ENCODE results near the gene MYO18A. TPM values are rescaled to one million over a fixed set of nuclear protein-coding genes. Genes with fewer than 3 reads are reported as not detected.
"Not testable (repeated sequence)": the region's sequence is repeated elsewhere in the genome, so short reads cannot be mapped to it uniquely, and the experiment has no call there.

The MYO18A gene
- total RNA-seq, 4 donors from 2014 or later = 46.7 to 82.7 (median 64.6) TPM

DNA sequence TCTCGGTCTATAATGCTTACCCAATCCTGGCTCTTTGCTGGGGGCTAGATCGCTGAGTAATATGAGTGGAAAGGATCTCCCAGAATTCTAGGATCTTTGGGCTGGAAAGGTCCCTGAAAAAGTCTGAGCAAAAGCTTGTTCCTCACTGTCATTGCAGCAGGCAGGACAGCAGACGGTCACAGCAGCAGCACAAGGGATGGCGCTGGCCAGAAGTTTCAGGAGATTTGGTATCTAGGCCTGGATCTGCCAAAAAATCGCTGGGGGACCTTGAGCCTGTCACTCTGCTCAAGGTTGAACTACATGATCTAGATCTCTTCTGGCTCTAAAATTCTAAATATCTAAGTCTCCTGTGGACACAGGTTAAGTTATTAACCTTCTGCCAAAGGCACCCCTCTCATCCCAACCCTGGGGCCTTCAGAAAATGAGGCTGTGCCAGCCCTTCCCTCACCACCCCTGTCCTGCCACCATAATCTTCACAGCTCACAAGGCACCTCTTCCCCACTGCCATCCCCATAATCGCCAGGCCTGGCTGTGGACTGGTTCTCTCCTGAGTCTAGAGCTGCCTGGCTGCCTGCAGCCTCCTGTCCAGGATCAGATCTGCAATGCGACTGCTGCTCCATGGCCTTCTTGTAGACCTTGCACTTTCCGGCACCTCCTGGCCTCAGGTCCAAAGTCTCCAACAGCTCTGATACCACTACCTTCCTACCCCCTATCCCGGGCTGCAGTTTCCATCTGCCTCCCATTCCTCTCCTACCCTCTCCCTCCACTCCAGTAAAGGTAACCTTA lies 10.2 kb downstream of the MYO18A start:
- Histone ChIP-seq H3K9me3 (no peaks in the 10 kb centered on the region), H3K4me1 (peaks cover 0 to 13% (median 7%) of the 10 kb centered on the region in 4 donors), H3K36me3 (peaks cover 11 to 24% (median 17%) of the 10 kb centered on the region in 4 donors), H3K27ac (replicated peaks in 1 of 4) (no peak overlapping the region), H3K27me3 (no peaks in the 10 kb centered on the region), H3K4me3 (no peak overlapping the region)
- TF ChIP-seq POLR2AphosphoS5 (IDR thresholded peaks at IDR 0.05) = no peak
- no peak for TF ChIP-seq EP300 (IDR thresholded peaks at IDR 0.05)
- TF ChIP-seq POLR2A (IDR thresholded peaks at IDR 0.05; ENCODE audit: low read depth) = no peak
- TF ChIP-seq, protein P1, sequence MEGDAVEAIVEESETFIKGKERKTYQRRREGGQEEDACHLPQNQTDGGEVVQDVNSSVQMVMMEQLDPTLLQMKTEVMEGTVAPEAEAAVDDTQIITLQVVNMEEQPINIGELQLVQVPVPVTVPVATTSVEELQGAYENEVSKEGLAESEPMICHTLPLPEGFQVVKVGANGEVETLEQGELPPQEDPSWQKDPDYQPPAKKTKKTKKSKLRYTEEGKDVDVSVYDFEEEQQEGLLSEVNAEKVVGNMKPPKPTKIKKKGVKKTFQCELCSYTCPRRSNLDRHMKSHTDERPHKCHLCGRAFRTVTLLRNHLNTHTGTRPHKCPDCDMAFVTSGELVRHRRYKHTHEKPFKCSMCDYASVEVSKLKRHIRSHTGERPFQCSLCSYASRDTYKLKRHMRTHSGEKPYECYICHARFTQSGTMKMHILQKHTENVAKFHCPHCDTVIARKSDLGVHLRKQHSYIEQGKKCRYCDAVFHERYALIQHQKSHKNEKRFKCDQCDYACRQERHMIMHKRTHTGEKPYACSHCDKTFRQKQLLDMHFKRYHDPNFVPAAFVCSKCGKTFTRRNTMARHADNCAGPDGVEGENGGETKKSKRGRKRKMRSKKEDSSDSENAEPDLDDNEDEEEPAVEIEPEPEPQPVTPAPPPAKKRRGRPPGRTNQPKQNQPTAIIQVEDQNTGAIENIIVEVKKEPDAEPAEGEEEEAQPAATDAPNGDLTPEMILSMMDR (IDR thresholded peaks at IDR 0.05) = no peak
- intact Hi-C loops (cut with DNase I) = no loop called here
- 94% methylated on average over 9 of the region's 9 CpGs for WGBS
- no peak for DNase-seq (ENCODE audit: extremely low spot score)

DNA sequence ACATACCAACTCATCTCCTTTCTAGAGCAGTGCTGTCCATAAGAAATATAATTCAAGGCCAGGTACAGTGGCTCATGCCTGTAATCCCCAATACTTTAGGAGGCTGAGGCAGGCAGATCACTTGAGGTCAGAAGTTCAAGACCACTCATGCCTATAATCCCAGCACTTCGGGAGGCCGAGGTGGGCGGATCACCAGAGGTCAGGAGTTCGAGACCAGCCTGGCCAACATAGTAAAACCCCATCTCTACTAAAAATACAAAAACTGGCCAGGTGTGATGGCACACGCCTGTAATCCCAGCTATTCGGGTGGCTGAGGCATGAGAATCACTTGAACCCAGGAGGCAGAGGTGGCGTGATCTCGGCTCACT lies 11.5 kb downstream of the MYO18A start:
- WGBS = 92% methylated on average over 6 of the region's 8 CpGs
- Histone ChIP-seq H3K4me1 (peaks cover 2 to 20% (median 15%) of the 10 kb centered on the region in 4 donors), H3K36me3 (peaks cover 11 to 29% (median 17%) of the 10 kb centered on the region in 4 donors)
- H3K9me3 ChIP-seq; intact Hi-C loops (cut with DNase I); H3K4me3 ChIP-seq; H3K27me3 ChIP-seq; DNase-seq (ENCODE audit: extremely low spot score); H3K27ac ChIP-seq (replicated peaks in 1 of 4): not testable (repeated sequence)

DNA sequence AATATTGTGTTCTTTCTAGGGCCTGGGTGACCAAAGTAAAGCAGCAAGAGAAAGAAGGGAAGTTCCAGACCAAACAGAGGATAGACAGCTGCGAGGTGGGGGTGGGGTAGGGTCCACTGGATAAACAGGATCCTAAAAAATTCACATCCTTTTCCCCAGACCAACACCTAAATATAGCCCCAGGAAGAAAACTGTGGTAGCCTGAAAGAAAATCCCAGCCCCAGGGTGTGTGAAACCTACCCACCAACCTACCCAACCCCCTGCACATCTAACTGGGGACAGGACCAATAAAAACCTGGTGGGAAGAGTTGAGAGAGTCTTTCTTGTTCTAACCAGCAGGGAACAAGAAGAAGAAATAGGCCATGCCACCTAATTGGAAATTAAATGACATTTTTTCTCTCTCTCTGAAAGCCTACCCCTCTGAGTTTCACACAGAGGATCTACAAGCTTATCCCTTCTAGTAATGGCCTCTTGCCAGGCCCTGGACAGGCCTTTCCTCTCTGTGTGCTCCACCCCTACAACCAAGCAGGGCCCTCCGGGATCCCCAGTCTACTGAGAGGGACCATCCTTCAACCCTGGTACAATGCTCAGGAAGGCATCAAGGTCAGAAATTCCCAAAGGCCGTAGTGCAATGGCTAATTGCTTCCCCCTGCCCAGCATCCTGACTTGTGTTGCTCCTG lies 12.0 kb downstream of the MYO18A start:
- no peak overlapping the region for H3K4me3 ChIP-seq
- intact Hi-C loops (cut with DNase I) = no loop called here
- no peaks in the 10 kb centered on the region for H3K27me3 ChIP-seq
- TF ChIP-seq, protein P1 (IDR thresholded peaks at IDR 0.05) = no peak
- no peak for TF ChIP-seq POLR2AphosphoS5 (IDR thresholded peaks at IDR 0.05)
- TF ChIP-seq POLR2A (IDR thresholded peaks at IDR 0.05; ENCODE audit: low read depth) = no peak
- TF ChIP-seq EP300 (IDR thresholded peaks at IDR 0.05) = no peak
- H3K9me3 ChIP-seq = no peaks in the 10 kb centered on the region
- WGBS = 84% methylated on average over 3 of the region's 3 CpGs
- H3K4me1 ChIP-seq = peaks cover 7 to 25% (median 20%) of the 10 kb centered on the region in 4 donors
- peaks cover 11 to 26% (median 17%) of the 10 kb centered on the region in 4 donors for H3K36me3 ChIP-seq
- no peak for DNase-seq (ENCODE audit: extremely low spot score)
- H3K27ac ChIP-seq (replicated peaks in 1 of 4) = no peak overlapping the region

DNA sequence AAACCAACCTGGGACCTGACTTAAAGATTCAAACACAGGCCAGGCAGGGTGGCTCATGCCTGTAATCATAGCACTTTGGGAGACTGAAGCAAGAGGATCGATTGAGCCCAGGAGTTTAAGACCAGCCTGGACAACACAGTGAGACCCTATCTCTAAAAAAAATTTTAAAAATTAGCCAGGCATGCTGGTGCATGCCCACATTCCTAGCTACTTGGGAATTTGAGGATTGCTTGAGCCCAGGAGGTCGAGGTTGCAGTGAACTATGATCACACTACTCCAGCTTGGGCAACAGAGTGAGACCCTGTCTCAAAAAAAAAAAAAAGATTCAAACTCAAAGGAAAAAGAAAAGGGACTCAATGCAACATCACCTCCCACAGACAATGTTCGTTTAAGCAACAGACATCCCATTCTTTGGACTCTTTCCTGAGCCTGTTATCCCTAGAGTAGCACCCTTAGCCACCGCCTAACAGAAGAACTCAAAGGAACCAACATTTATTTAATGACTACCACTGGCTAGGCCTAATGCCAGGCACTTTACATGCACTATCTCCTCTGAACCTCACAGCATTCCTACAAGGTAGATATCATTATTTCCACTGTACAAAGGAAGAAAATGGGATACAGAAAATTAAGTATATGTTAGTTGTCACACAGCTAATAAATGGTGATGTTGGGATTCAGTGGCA lies 12.7 kb downstream of the MYO18A start:
- intact Hi-C loops (cut with DNase I) = no loop called here
- DNase-seq (ENCODE audit: extremely low spot score) = no peak
- 91% methylated on average over 4 of the region's 4 CpGs for WGBS

More for the DNA sequence above, 12.7 kb downstream of the MYO18A start:
- TF ChIP-seq, protein P1 (IDR thresholded peaks at IDR 0.05) = no peak
- no peak for TF ChIP-seq EP300 (IDR thresholded peaks at IDR 0.05)
- no peak for TF ChIP-seq POLR2A (IDR thresholded peaks at IDR 0.05; ENCODE audit: low read depth)
- TF ChIP-seq POLR2AphosphoS5 (IDR thresholded peaks at IDR 0.05) = no peak
- H3K9me3 ChIP-seq = no peaks in the 10 kb centered on the region
- H3K4me1 ChIP-seq = peaks cover 12 to 32% (median 27%) of the 10 kb centered on the region in 4 donors
- H3K27ac ChIP-seq (replicated peaks in 1 of 4) = no peak overlapping the region
- no peak overlapping the region for H3K4me3 ChIP-seq
- H3K36me3 ChIP-seq = peaks cover 11 to 31% (median 19%) of the 10 kb centered on the region in 4 donors
- no peaks in the 10 kb centered on the region for H3K27me3 ChIP-seq

All from esophagus muscularis mucosa (tissue), 4 donors.